Neural progenitor cell (in vitro differentiated cells): ENCODE data around the gene SHROOM3. TPM values are rescaled to one million over a fixed set of nuclear protein-coding genes. Genes with fewer than 3 reads are reported as not detected.

Experiments used
- DNase-seq: peaks from one replicate; pipeline ENCODE4 v3.0.0-alpha.2; 2016; ENCODE audit warnings: low spot score
- H2AFZ ChIP-seq: fragments of 200-600 bp; sonication (generic); replicated peaks from 2 replicates; pipeline ENCODE4 v1.6.1; 2016; ENCODE audit warnings: antibody characterized with exemption
- H3F3A ChIP-seq: fragments of 200-600 bp; sonication (generic); 2 replicates; pipeline ENCODE4 v1.6.1; 2016; ENCODE audit warnings: antibody characterized with exemption, low read depth
- H3K27ac ChIP-seq: fragments of 200-600 bp; sonication (generic); 2 replicates; pipeline ENCODE4 v1.5.1; 2016; ENCODE audit warnings: mild to moderate bottlenecking
- H3K27me3 ChIP-seq: fragments of 200-600 bp; sonication (generic); 2 replicates; pipeline ENCODE4 v1.6.1; 2016; ENCODE audit warnings: mild to moderate bottlenecking, moderate library complexity
- H3K36me3 ChIP-seq: fragments of 200-600 bp; sonication (generic); 2 replicates; pipeline ENCODE4 v1.5.1; 2016
- H3K4me1 ChIP-seq: fragments of 200-600 bp; sonication (generic); 2 replicates; pipeline ENCODE4 v1.6.1; 2016; ENCODE audit warnings: mixed run types
- H3K4me2 ChIP-seq: fragments of 200-600 bp; sonication (generic); 2 replicates; pipeline ENCODE4 v1.6.1; 2016
- H3K4me3 ChIP-seq: fragments of 200-600 bp; sonication (generic); 2 replicates; pipeline ENCODE4 v1.5.1; 2016
- H3K79me2 ChIP-seq: fragments of 200-600 bp; sonication (generic); 2 replicates; pipeline ENCODE4 v1.6.1; 2016; ENCODE audit warnings: low read depth
- H3K9ac ChIP-seq: fragments of 200-600 bp; sonication (generic); 2 replicates; pipeline ENCODE4 v1.6.1; 2016
- H3K9me3 ChIP-seq: fragments of 200-600 bp; sonication (generic); 2 replicates; pipeline ENCODE4 v1.5.1; 2016; ENCODE audit warnings: low read depth
- H4K20me1 ChIP-seq: fragments of 200-600 bp; sonication (generic); 2 replicates; pipeline ENCODE4 v1.6.1; 2016; ENCODE audit warnings: low read depth
- H3K27ac Mint-ChIP-seq: 3 replicates; pipeline ENCODE4 v1.8.0; 2021; ENCODE audit warnings: mixed read lengths
- H3K27me3 Mint-ChIP-seq: 2 replicates; pipeline ENCODE4 v1.8.0; 2022; ENCODE audit warnings: low read depth, mild to moderate bottlenecking, inconsistent platforms, moderate library complexity, mixed read lengths; ENCODE audit not compliant: insufficient read depth
- H3K36me3 Mint-ChIP-seq: 3 replicates; pipeline ENCODE4 v1.8.0; 2021; ENCODE audit warnings: mixed read lengths
- H3K4me1 Mint-ChIP-seq: 3 replicates; pipeline ENCODE4 v1.8.0; 2021; ENCODE audit warnings: mixed read lengths
- H3K4me3 Mint-ChIP-seq: 3 replicates; pipeline ENCODE4 v1.8.0; 2021; ENCODE audit warnings: mild to moderate bottlenecking, moderate library complexity, mixed read lengths
- H3K9me3 Mint-ChIP-seq: 3 replicates; pipeline ENCODE4 v1.8.0; 2020; ENCODE audit warnings: mixed read lengths
- CTCF ChIP-seq: fragments of 200-600 bp; sonication (generic); IDR thresholded peaks from 2 replicates; pipeline ENCODE4 v1.5.1; 2017; ENCODE audit warnings: antibody characterized with exemption, mild to moderate bottlenecking
- EZH2 ChIP-seq: fragments of 200-600 bp; sonication (generic); IDR thresholded peaks from 2 replicates; pipeline ENCODE4 v1.6.1; 2017; ENCODE audit warnings: antibody characterized with exemption, mild to moderate bottlenecking, moderate library complexity
- EZH2phosphoT487 ChIP-seq: fragments of 200-600 bp; sonication (generic); IDR thresholded peaks from 2 replicates; pipeline ENCODE4 v1.6.1; 2017; ENCODE audit warnings: antibody characterized with exemption
- total RNA-seq: library from RNA; depleted of rRNA; stranded (reverse); fragments of >200 nt; gene quantifications from 2 replicates; pipeline ENCODE4 v1.2.3, GENCODE V29; 2015; ENCODE audit warnings: low replicate concordance

Gene SHROOM3
- total RNA-seq, 1 donor from 2014 or later: 36.6 TPM

GRCh38 chr4:76641351-76641750 lies 206.3 kb downstream of the SHROOM3 start:
- H3K4me2 ChIP-seq: no peak overlapping the region
- H3K9me3 Mint-ChIP-seq: no peaks in the 10 kb centered on the region

GRCh38 chr4:76641758-76642157 lies 206.7 kb downstream of the SHROOM3 start:
- no peak overlapping the region for H3K27ac Mint-ChIP-seq
- H3F3A ChIP-seq: no peaks in the 10 kb centered on the region
- no peak overlapping the region for H3K4me2 ChIP-seq
- H3K4me3 ChIP-seq: no peak overlapping the region
- no peaks in the 10 kb centered on the region for H3K9me3 ChIP-seq
- no peaks in the 10 kb centered on the region for H3K4me1 ChIP-seq
- no peaks in the 10 kb centered on the region for H3K27me3 ChIP-seq
- peaks cover 4% of the 10 kb centered on the region for H4K20me1 ChIP-seq
- no peak overlapping the region for H3K27ac ChIP-seq
- no peaks in the 10 kb centered on the region for H3K79me2 ChIP-seq
- H3K36me3 ChIP-seq: no peaks in the 10 kb centered on the region
- TF ChIP-seq CTCF (no peak), EZH2 (no peak), EZH2phosphoT487 (no peak)
- DNase-seq: no peak
- H3K9me3 Mint-ChIP-seq: no peaks in the 10 kb centered on the region
- no peak overlapping the region for H3K9ac ChIP-seq
- peaks cover 35% of the 10 kb centered on the region for H3K36me3 Mint-ChIP-seq
- no peaks in the 10 kb centered on the region for H3K27me3 Mint-ChIP-seq
- no peak overlapping the region for H3K4me3 Mint-ChIP-seq
- H2AFZ ChIP-seq: no peak overlapping the region
- H3K4me1 Mint-ChIP-seq: peaks cover 22% of the 10 kb centered on the region

More at GRCh38 chr4:76641351-76641750, 206.3 kb downstream of the SHROOM3 start:
- H3K36me3 ChIP-seq: no peaks in the 10 kb centered on the region
- no peak for TF ChIP-seq EZH2
- no peak for TF ChIP-seq CTCF
- no peak for TF ChIP-seq EZH2phosphoT487
- no peaks in the 10 kb centered on the region for H3F3A ChIP-seq
- H3K9ac ChIP-seq: no peak overlapping the region
- no peak overlapping the region for H3K27ac Mint-ChIP-seq
- H3K27ac ChIP-seq: no peak overlapping the region
- no peak overlapping the region for H3K4me3 ChIP-seq
- DNase-seq: no peak
- H3K27me3 ChIP-seq: no peaks in the 10 kb centered on the region
- no peaks in the 10 kb centered on the region for H3K9me3 ChIP-seq
- H3K4me1 Mint-ChIP-seq: peaks cover 22% of the 10 kb centered on the region
- no peaks in the 10 kb centered on the region for H3K27me3 Mint-ChIP-seq
- H3K4me3 Mint-ChIP-seq: no peak overlapping the region
- no peak overlapping the region for H2AFZ ChIP-seq
- peaks cover 33% of the 10 kb centered on the region for H3K36me3 Mint-ChIP-seq
- H3K79me2 ChIP-seq: no peaks in the 10 kb centered on the region
- H4K20me1 ChIP-seq: peaks cover 4% of the 10 kb centered on the region
- H3K4me1 ChIP-seq: no peaks in the 10 kb centered on the region

GRCh38 chr4:76644831-76645485 lies 209.9 kb downstream of the SHROOM3 start:
- Histone ChIP-seq H3K27ac (no peak overlapping the region), H3K27me3 (no peaks in the 10 kb centered on the region), H3F3A (no peaks in the 10 kb centered on the region), H2AFZ (no peak overlapping the region), H3K9ac (no peak overlapping the region), H3K79me2 (no peaks in the 10 kb centered on the region), H3K4me2 (no peak overlapping the region), H3K36me3 (no peaks in the 10 kb centered on the region), H3K4me3 (no peak overlapping the region), H4K20me1 (peaks cover 4% of the 10 kb centered on the region), H3K9me3 (no peaks in the 10 kb centered on the region), H3K4me1 (no peaks in the 10 kb centered on the region)
- Mint-ChIP-seq H3K36me3 (peaks cover 31% of the 10 kb centered on the region), H3K4me1 (peaks cover 15% of the 10 kb centered on the region), H3K27me3 (no peaks in the 10 kb centered on the region), H3K9me3 (peaks cover 2% of the 10 kb centered on the region), H3K27ac (no peak overlapping the region), H3K4me3 (no peak overlapping the region)
- no peak for TF ChIP-seq EZH2phosphoT487
- no peak for TF ChIP-seq EZH2
- no peak for TF ChIP-seq CTCF
- DNase-seq: no peak
